ENCODE data around the gene PCBP1.
"Not testable (repeated sequence)": the region's sequence is repeated elsewhere in the genome, so short reads cannot be mapped to it uniquely, and the experiment has no call there.

Gene PCBP1

DNA sequence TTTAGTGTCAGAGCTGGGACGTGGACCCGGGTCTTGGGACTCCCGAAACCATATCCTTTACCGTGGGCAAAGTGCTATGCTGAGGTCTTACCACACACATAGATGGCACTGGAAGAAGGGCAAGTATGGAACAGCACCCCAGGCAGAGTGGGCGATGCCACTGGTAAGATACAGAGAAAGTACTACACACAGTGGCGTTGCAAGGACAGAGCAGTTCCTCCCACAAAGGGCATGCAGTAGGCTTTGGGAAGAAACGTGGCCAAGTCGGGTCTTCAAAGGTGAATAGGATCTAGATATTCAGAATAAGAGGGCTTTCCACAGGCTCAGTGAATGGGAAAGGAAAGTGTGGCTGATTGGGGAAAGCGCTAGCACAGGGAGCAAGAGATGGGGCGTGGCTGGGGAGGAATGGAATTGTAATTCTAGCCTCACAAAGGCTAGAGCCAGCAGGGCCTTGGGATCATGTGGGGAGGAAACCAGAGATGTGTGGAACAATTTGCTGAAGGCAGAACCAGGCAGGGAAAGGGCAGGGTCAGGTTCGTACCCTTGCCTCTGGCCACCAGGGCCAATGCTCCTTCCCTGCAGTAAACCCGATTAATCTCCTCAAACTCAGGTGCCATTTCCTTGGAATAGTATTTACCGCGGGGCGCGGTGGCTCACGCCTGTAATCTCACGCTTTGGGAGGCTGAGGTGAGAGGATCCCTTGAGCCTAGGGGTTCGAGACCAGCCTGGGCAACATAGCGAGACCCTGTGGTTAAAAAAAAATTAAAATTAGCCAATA lies 36.0 kb downstream of the PCBP1 start:
- DNase-seq (ENCODE audit: low read depth in 2 of 2, low spot score in 1 of 2): no peak

DNA sequence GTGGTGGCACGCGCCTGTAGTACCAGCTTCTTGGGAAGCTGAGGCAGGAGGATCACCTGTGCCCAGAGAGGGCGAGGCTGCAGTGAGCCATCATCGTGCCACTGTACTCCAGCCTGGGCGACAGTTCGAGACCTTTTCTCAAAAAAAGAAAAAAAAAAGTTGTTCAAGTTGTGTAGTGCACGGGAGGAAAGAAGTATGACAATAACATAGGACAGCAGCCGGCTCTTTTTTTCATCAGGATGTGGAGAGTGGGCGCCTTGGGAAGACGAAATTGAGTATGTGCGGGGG lies 36.5 kb downstream of the PCBP1 start:
- DNase-seq (ENCODE audit: low read depth in 2 of 2, low spot score in 1 of 2): no peak

DNA sequence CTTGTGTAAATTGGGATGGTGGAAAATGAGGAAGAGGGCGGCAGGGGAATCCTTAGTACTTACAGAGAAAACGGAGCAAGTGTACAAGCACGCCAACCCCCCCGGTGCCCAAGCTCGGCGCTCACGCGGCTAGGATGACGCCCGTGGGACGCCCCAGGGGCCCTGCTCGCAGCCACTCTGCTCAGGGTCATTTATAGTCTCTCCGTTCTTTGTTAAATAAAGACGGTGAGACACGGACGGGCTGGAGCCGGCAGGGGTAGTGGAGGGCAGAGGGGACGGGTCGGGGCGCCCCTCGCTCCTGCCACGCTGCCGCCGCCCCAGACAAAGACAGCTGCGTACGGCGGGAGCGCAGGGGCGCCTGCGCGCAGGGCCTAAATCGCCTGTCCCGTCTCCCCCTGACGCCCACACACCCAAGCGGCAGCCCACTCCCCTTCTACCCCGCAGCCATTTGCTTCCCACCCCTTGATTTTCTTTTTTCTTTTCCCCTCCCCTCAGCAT lies 37.8 kb downstream of the PCBP1 start:
- no peak for DNase-seq (ENCODE audit: low read depth in 2 of 2, low spot score in 1 of 2)

DNA sequence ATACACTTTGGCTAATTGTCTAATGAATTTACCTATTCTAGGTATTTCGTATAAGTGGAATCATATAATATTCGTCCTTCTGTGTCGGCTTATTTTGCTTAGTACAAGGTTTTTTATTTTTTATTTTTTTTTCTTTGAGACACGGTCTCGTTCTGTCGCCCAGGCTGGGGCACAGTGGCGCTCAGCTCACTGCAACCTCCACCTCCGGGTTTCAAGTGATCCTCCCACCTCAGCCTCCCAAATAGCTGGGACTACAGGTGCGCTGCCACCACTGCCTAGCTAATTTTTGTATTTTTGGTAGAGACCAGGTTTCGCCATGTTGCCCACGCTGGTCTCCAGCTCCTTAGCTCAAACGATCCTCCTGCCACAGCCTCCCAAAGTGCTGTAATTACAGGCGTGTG lies 38.2 kb downstream of the PCBP1 start:
- no peak for DNase-seq (ENCODE audit: low read depth in 2 of 2, low spot score in 1 of 2)

DNA sequence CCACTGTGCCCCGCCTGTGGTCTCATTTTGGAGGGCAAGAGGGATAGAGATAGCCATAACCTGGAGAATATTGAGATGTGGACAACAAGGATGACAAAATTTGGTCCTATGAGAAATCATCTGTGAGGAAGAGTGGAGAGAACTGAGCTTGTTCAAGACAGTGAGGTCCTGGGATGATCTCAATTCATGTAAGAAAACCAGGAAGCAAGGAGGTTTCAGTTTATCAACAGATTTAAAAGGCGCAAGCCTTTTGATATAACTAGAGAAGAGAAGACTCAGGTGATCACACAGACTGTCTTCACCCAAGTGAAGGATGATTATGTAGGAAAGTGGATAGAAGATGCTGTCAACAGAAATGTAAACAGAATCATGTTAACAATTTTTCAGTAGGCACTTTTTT lies 39.1 kb downstream of the PCBP1 start:
- no peak for DNase-seq (ENCODE audit: low read depth in 2 of 2, low spot score in 1 of 2)

DNA sequence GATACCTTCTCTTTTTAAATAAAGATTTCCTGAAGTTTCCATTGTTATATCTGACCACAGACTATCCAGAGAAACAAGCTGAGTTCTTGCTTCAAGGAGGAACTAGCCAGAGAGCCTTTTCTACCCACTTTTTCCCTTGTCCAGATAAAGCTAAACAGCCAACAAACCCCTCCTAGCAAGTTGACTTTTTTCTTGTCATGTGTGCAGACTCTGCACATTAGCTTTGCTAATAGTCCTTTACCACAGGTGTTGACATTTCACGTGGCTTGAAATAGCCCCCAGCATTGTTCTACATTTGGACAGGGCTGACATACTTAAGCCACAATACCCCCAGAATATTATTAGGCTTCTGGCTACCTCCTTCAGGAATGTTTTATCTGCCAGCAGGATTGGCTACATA lies 40.7 kb downstream of the PCBP1 start:
- DNase-seq (ENCODE audit: low read depth in 2 of 2, low spot score in 1 of 2): no peak

DNA sequence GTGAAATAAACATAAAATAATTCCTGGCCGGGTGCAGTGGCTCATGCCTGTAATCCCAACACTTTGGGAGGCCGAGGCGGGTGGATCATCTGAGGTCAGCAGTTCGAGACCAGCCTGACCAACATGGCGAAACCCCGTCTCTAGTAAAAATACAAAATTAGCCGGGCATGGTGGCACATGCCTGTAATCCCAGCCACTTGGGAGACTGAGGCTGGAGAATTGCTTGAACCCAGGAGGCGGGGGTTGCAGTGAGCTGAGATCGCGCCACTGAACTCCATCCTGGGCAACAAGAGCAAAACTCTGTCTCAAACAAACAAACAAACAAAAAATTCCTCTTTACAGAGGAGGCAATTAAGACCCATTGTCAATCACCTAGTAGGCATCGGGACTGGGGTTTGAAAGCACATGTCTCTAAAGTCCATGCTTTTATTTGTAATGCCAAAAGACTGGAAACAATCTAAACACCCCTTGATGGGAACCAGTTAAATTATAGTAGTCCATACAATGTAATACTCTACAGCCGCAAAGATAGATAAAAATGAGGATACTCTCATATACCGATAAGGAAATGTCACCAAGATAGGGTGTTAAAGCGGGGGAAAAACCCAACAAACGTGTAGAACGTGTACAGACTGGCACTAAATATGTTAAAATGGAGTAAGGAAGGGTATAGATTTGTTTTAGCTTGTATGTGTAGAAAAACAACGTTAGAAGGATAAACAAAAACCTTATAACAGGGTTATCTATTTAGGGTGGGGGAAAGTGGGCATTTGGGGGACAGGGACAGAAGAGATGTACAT lies 44.3 kb downstream of the PCBP1 start:
- DNase-seq (ENCODE audit: low read depth in 2 of 2, low spot score in 1 of 2): not testable (repeated sequence)

DNA sequence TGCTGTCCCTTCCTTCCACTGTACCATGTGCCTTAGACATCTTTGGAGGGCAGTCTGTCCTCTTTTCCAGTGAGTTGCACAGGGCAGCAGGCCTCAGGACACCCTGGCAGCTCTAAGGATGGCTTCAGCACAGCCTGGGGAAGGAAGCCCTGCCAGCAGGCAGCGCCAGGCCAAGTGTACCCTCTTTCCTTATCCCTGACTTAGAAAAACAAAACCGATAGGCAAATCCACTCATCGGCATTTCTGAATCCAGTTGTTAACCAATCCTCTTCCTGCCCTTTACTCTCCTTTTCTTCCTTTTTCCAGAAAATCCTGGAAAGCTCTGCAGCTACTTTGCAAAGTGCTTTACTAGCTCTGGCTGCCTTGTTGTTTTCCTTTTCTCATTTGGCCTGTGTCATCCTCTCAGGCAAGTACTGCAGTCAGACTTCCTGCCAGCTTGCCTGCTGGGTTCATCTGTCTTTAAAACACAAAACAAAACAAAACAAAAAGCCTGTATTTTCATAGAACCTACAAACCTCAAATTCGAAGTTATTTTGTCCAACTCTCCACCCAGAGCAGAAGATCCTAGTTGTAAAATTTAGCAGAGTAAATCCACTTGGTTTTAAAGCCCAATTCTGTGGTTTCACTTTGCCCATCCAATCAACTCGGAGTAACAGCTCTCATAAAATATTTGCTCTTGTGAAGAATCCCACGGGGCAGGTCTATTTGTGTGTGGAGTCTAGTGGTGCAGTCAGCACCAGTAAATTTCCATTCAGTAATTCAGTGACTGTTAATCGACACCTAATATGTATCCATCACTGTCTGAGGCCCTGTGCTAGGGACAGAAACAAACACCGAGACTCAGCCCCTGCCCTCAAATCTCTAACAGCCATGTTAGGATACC lies 45.2 kb downstream of the PCBP1 start:
- no peak for DNase-seq (ENCODE audit: low read depth in 2 of 2, low spot score in 1 of 2)

DNA sequence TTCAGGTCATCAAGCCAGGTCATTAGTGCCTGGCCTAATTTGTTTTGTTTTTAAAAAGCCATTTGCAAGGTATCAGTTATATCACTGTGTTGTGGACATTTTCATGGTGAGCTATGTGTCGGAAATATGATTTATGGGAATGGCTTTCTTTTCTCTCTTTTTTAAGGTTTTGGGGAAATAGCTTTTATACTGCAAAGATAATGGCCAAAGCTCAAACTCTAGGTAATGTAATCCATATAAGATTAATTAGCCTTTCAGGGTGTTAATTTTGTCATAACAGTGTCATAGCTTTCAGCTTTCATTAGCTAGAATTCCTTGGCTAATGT lies 45.8 kb downstream of the PCBP1 start:
- no peak for DNase-seq (ENCODE audit: low read depth in 2 of 2, low spot score in 1 of 2)

DNA sequence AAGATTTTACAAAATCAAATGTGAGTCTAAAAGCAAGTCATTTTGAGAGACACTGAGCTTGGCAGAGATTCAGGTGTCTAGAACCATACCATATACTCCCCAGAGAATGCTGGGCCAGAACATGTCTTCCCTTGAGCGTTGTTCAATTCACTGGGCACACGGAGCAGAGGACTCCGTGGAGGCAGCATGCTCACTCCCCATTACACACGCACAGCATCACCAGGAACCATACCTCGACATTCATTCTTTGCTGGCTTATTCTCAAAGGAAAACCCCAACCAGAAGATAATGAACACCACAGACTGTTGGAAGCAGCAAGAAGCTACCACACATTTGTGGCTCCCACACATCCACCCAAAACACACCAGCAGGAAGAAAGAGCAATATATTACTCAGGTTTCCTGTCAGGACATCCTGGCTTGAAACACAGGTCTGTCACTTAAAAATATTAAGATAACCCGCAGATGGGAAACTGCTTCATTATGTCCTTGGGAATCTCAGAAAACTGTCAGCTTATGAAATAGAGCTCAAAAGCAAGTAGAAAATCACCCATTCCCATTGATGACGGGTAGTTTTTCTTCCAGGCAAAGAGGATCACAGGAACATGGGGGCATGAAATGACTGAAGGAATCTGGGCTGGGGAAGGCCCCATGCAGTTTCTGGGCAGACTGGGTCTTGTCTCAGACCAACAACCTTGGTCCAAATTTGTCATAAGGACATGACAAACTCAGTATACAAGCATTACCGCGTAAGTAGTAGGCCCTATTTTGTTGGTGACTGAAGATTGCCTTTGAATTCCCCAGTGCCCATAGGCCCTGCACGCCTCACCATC lies 46.4 kb downstream of the PCBP1 start:
- DNase-seq (ENCODE audit: low read depth in 2 of 2, low spot score in 1 of 2): no peak

DNA sequence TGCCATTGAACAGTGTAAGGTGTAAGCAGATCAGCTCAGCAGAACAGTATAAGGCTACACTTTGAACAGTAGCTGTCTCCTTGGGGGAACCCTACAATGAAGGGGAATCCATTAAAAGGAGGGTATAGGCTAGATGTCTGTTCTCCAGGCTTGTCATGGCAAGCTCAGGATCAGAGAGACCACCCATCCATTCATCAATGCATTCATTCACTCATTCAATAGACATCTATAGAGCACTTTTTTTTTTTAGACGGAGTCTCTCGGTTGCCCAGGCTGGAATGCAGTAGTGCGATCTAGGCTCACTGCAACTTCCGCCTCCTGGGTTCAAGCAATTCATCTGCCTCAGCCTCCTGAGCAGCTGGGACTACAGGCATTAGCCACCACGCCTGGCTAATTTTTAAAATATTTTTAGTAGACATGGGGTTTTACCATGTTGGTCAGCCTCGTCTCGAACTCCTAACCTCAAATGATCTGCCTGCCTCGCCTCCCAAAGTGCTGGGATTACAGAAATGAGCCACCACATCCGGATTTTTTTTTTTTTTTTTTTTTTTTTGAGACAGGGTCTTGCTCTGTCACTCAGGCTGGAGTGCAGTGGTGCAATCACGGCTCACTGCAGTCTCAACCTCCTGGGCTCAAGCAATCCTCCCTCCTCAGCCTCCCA lies 47.2 kb downstream of the PCBP1 start:
- DNase-seq (ENCODE audit: low read depth in 2 of 2, low spot score in 1 of 2): not testable (repeated sequence)
